ENCODE data around the gene RIBC2. TPM values are rescaled to one million over a fixed set of nuclear protein-coding genes. Genes with fewer than 3 reads are reported as not detected.

The RIBC2 gene
- polyA plus RNA-seq, 1 donor (not counting 4 experiments of a cell fraction or from before 2014, with no cell fraction given) = 0.12 TPM

DNA sequence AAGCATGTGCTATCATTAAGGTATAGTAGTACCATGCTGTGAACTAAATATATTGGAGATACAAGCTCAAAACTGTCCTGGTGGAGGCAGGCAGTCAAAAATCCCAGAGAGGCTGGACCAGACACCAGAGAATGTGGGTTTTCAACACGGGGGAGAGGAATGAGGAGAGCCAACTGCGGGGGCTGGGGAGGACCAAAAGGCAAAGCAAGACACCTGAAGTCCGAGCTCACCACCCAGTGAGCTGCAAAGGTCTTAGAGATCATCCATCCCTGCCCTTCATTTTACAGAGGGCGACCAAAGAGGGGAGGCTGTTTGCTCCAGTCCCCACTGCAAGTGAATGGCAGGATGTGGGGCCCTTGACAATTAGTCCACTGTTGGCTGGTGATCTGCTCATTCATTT is 10.0 kb downstream of the RIBC2 start:
- Histone ChIP-seq H2AFZ (ENCODE audit: control insufficient read depth, low read length) (no peak overlapping the region), H3K9ac (ENCODE audit: control insufficient read depth, extremely low read depth, insufficient read depth, low read length) (no peak overlapping the region), H3K9me1 (ENCODE audit: control insufficient read depth, extremely low read depth, insufficient read depth, low read length) (no peaks in the 10 kb centered on the region), H3K27ac (ENCODE audit: control insufficient read depth, insufficient read depth, low read length) (no peak overlapping the region), H3K4me1 (ENCODE audit: control insufficient read depth, extremely low read depth, insufficient read depth, low read length) (no peaks in the 10 kb centered on the region), H3K4me2 (ENCODE audit: control insufficient read depth, extremely low read depth, insufficient read depth, low read depth, low read length) (no peak overlapping the region), H3K36me3 (ENCODE audit: control insufficient read depth in 2 of 2, extremely low read depth in 1 of 2, insufficient read depth in 2 of 2, low read length in 2 of 2) (no peaks in the 10 kb centered on the region), H3K79me2 (ENCODE audit: control insufficient read depth, insufficient read depth, low read length) (no peaks in the 10 kb centered on the region), H3K4me3 (ENCODE audit: control insufficient read depth in 2 of 3, extremely low read depth in 1 of 3, insufficient read depth in 2 of 3, low read depth in 1 of 3, low read length in 3 of 3) (no peak overlapping the region), H3K9me3 (ENCODE audit: control insufficient read depth, low read depth, low read length) (no peaks in the 10 kb centered on the region), H3K27me3 (ENCODE audit: control insufficient read depth, extremely low read depth, insufficient read depth, low read length) (no peaks in the 10 kb centered on the region), H4K20me1 (ENCODE audit: control insufficient read depth, extremely low read depth, insufficient read depth, low read length) (no peaks in the 10 kb centered on the region)
- no peak for DNase-seq (ENCODE audit: low read depth, low spot score)
- no peak for TF ChIP-seq EZH2 (IDR thresholded peaks at IDR 0.05; ENCODE audit: low read length)
- TF ChIP-seq CTCF (optimal IDR thresholded peaks at IDR 0.05 in 1 of 3, IDR thresholded peaks at IDR 0.05 in 1 of 3, conservative IDR thresholded peaks at IDR 0.05 in 1 of 3; ENCODE audit: extremely low read depth in 1 of 3, insufficient read depth in 2 of 3, low read length in 3 of 3) = no peak
- FAIRE-seq = no peak
- dilution Hi-C loops (cut with MboI; ENCODE audit: extremely low pct_ligation_motif_present, low sequenced_read_pairs) = no loop called here

DNA sequence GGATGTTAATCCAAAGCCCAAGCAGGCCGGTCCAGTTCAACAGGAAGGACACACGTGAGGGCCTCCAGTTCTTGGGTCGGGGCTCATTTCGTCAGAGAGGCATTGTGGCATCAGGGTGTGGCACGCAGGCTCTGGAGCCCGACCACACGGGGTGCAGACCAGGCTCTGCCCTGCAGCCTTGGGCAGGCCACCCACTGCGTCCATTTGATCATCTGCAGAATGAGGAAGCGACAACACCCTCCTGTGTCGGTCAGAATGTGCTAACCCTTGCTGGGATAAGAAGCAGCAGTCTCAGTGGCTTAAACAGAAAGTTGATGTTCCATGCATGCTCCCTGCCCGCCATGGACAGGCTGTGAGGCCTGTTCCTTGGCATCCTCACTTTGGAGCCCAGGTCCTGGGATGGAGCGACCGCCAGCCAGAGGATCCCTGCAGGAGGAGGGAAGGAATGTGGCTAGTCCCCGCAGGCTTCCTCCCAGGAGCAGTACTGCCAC is 10.8 kb downstream of the RIBC2 start:
- H3K4me3 ChIP-seq (ENCODE audit: control insufficient read depth in 2 of 3, extremely low read depth in 1 of 3, insufficient read depth in 2 of 3, low read depth in 1 of 3, low read length in 3 of 3) = no peak overlapping the region
- FAIRE-seq = no peak

More for the DNA sequence above, 10.8 kb downstream of the RIBC2 start:
- DNase-seq (ENCODE audit: low read depth, low spot score) = no peak
- Histone ChIP-seq H3K79me2 (ENCODE audit: control insufficient read depth, insufficient read depth, low read length) (no peaks in the 10 kb centered on the region), H2AFZ (ENCODE audit: control insufficient read depth, low read length) (no peak overlapping the region), H3K4me1 (ENCODE audit: control insufficient read depth, extremely low read depth, insufficient read depth, low read length) (no peaks in the 10 kb centered on the region), H4K20me1 (ENCODE audit: control insufficient read depth, extremely low read depth, insufficient read depth, low read length) (no peaks in the 10 kb centered on the region), H3K9me3 (ENCODE audit: control insufficient read depth, low read depth, low read length) (no peaks in the 10 kb centered on the region), H3K36me3 (ENCODE audit: control insufficient read depth in 2 of 2, extremely low read depth in 1 of 2, insufficient read depth in 2 of 2, low read length in 2 of 2) (no peaks in the 10 kb centered on the region), H3K27me3 (ENCODE audit: control insufficient read depth, extremely low read depth, insufficient read depth, low read length) (peaks cover 3% of the 10 kb centered on the region), H3K27ac (ENCODE audit: control insufficient read depth, insufficient read depth, low read length) (no peak overlapping the region), H3K4me2 (ENCODE audit: control insufficient read depth, extremely low read depth, insufficient read depth, low read depth, low read length) (no peak overlapping the region), H3K9ac (ENCODE audit: control insufficient read depth, extremely low read depth, insufficient read depth, low read length) (no peak overlapping the region), H3K9me1 (ENCODE audit: control insufficient read depth, extremely low read depth, insufficient read depth, low read length) (no peaks in the 10 kb centered on the region)
- dilution Hi-C loops (cut with MboI; ENCODE audit: extremely low pct_ligation_motif_present, low sequenced_read_pairs) = no loop called here
- TF ChIP-seq CTCF (optimal IDR thresholded peaks at IDR 0.05 in 1 of 3, IDR thresholded peaks at IDR 0.05 in 1 of 3, conservative IDR thresholded peaks at IDR 0.05 in 1 of 3; ENCODE audit: extremely low read depth in 1 of 3, insufficient read depth in 2 of 3, low read length in 3 of 3) (no peak), EZH2 (IDR thresholded peaks at IDR 0.05; ENCODE audit: low read length) (no peak)

Data from keratinocyte (primary cell).